HG02678 (cell line): ENCODE results near the gene CNPY4.

Experiments used
- ATAC-seq: cut with Tn5 transposase; IDR thresholded peaks from one replicate; pipeline ENCODE4 v1.9.1; 2021; ENCODE audit warnings: mild to moderate bottlenecking, moderate library complexity; ENCODE audit not compliant: unreplicated experiment

The CNPY4 gene, protein sequence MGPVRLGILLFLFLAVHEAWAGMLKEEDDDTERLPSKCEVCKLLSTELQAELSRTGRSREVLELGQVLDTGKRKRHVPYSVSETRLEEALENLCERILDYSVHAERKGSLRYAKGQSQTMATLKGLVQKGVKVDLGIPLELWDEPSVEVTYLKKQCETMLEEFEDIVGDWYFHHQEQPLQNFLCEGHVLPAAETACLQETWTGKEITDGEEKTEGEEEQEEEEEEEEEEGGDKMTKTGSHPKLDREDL

DNA sequence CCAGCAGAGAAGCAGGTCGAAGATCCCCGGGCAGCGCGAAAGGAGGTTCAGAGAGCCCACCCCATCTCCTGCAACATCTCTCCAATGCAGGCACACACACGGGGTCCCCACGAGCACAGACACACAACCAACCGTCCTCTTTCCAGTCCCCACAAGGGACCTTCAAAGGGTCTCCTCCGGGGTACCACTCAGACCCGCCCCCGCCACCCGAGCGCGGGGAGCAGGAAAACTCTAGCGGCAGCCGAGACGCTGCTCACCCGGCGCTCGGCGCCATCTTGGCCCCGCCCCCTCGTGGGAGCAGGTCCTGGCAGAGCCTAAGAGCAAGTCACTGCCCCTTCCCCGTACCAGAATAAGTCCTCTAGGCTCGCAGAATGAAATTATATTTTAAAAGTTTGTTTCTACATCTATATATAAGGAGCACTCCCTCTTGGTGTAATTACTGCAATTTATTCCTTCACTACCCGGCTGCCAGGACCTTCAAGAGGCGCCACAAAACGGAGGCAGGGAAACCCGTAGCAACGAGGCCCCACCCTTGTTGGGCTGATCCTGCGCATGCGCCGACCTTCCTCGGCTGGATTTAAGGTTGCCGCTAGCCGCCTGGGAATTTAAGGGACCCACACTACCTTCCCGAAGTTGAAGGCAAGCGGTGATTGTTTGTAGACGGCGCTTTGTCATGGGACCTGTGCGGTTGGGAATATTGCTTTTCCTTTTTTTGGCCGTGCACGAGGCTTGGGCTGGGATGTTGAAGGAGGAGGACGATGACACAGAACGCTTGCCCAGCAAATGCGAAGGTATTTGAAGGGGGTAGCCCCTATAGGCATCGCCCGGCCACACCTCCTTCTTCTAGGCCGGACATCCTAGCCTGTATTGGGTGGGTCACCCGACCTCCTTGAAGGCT, at the start of gene CNPY4, which contains the start of gene TAF6:
CNPY4 (plus strand) TSS at position 563 of the 898 bp plus-strand sequence; CDS start at position 674, 111 bp downstream.
TAF6 (minus strand) TSS at position 287 of the 898 bp plus-strand sequence. CDS start 5,149 bp downstream, outside the sequence.
- ATAC-seq, result peak; percentile 79

DNA sequence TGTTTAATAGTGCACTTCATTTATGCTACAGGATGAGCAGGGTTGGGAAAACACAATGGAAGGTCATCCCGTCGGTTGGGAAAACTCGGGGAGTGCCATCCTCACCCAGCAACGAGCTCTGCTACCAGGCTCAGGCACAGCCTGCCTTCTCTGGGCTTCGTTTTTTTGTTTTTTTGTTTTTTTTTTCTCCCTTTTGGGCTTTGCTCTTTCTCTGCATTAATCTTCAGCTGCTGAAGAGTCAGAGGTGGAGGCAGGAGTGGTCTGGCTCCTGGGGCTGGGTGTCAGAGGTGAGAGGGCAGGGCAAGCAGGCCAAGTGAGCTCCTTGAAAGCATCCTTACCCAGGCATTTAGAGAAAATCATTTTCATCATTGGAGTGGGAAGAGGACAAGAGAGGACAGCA, 49.4 kb upstream of the CNPY4 start:
- no peak for ATAC-seq

DNA sequence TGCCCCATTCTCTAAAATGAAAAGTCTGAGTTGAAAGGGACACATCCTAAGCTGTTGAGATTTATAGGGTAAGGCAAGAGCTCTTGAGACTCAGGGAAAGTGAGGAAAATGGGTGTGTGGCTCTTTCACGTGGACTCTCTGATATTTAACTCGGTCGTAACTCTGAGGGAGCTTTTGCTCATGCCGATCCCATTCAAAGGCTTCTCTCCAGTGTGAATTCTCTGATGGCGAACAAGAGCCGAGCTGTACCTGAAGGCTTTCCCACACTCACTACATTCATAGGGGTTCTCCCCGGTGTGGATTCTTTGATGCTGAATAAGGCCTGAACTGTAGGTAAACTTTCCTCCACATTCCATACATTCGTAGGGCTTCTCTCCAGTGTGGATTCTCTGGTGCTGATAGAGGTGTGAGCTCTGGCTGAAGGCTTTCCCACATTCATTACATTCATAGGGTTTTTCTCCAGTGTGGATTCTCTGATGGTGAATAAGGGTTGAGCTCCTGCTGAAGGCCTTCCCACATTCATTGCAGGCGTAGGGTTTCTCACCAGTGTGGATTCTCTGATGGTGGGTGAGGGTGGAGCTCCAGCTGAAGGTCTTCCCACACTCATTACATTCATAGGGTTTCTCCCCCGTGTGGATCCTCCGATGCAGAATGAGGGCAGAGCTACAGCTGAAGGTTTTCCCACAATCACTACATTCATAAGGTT, 48.3 kb upstream of the CNPY4 start:
- no peak for ATAC-seq

DNA sequence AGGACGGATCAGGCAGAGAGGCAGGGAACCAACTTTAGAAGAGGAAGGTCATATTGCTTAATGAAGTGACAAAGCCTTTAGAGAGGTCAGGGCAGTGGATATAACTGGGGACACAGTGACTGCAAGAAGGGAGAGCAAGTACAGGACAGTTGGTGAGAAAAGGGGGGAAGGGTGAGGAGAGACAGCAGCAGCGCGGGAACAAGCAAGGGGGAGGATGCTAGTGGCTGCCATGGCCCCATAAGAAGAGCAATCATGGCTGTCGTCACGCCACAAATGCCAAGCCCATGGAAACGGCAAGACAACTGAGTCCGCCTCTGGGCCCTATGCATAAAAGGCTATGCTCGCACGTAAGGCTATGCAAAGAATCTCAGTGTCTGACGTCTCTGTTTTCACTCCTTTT, 47.0 kb upstream of the CNPY4 start:
- no peak for ATAC-seq

DNA sequence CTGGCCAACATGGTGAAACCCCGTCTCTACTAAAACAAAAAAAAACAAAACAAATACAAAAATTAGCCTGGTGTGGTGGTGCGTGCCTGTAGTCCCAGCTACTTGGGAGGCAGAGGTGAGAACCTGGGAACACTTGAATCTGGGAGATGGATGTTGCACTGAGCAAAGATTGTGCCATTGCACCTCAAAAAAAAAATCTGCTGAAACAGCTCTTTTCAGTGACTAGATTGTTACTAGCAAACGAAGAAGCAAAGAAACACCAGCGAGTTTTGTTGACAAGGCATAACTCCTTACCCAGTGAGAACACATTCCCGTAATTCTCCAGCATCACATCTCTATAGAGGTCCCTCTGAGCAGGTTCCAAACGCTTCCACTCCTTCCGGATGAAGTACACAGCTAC, 44.6 kb upstream of the CNPY4 start:
- no peak for ATAC-seq

DNA sequence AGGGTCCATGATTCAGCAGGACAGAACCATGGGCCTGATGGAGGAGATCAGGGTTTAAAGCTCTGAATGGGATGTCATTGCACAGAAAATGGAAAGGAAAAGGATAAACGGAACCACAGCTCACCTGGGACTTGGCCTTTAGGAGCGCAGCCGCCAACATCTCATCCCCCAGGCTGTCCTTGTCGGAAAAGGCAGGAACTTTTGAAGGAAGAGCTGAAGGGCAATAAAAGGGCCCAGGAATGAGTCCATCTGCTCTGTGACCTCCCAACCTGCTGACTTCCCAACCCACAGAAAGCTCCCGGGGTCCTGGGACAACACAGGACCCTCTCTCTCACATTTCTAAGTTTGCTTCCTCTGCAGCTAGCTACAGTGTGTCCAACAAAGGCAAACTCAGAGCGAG, 44.0 kb upstream of the CNPY4 start:
- no peak for ATAC-seq

DNA sequence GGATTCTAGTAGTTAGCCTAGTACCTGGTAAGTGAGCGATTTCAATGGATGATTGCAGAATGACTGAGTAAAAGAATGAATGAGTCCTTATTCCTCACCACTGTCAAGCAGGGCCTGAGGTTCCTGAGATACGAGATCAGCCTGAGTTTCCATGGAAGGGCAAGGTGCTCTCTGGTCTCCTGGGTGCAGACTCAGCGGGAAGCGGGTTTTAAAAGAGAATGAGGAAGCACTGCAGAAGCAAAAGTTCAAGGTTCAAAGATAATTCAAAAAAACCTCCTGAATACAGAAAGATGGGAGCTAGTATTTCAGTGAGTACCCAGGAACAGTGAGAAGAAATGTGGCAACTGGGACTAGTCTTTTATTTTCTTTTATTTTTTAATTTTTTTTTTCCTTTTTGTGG, 42.2 kb upstream of the CNPY4 start:
- ATAC-seq, result no peak

DNA sequence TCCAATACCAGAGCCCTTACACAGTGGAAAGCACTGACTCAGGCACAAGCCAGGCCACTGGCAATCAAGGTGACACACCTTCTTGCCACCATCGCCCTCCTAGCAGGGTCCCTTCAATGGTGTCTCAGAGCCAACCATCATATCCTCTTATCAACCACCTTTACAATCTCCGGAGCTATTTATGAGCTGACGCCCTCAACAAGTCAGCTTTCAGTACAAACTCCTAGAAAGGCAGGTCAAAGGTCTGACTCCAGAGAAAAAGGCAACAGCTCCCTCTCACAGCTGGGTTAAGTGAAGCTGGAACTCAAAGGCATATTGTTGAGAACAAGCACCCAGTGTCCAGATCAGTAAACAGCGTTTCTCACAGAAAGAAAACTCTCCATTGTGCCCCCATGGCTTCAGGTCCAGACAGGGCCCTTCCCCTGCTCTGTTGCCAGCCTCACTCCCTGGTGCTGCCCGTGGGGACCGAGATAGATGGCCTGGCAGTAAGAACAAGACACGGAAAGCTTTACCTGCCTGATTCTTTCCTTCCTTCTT, 40.3 kb upstream of the CNPY4 start:
- ATAC-seq, result no peak

DNA sequence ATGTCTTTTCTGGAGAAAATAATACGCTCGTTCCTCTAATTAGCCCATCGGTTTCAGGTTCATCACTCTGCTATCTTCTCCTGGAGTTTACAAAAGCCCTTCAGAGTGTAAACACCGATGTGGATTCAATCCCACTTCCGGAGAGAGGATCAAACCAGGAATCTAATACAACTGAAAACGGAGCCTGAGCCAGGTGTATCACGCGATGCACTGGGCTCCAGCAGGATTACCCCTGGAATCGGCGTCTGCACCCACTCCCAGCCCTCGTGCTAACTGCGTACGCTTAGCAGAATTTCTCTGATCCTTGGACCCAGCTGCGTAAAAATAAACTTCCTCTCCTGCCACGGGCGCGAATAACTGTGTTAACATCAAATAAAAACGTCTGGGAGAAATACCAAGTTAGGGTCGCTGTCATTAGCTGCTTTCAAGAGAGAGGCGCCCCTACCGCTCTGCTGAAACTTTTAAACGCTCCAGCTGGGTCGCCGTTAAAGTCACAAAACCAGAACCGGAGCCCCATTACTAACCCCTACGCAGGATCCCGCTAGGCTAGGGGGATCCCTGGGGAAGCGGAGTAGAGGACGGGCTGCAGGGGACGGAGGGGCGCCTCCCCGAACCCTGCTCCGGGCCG, 38.4 kb upstream of the CNPY4 start:
- ATAC-seq, result no peak

DNA sequence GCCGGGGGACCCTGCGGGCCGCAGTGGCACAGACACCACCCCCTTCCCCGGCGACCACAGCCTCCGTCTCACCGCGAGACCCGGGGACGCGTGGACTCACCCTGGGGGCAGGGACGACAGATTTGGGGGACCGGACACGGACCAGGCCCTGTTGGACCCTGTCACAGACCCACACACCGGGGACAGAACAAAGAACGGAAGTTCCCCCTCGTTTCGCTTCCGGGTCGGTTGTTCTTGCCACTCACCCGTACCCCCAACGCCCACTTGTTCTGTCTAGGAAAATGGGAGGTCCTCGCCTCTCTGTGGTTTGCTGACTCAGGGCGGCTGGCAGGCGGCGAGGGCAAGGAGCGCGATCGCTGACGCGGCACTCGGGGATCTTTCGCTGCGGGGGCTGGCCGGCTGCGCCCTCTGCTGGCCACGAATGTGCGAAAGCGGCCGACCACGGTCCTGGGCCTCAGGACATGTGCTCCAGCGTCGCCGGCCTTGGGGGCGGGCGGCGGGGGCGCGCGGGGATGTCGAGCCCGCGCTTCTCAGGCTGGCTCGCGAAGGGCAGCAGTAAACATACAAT, 37.8 kb upstream of the CNPY4 start, which contains the start of gene ZNF3:
ZNF3 (minus strand) TSS at position 189 of the 568 bp plus-strand sequence. CDS start 4,366 bp downstream, outside the sequence.
- peak; percentile 85 for ATAC-seq

DNA sequence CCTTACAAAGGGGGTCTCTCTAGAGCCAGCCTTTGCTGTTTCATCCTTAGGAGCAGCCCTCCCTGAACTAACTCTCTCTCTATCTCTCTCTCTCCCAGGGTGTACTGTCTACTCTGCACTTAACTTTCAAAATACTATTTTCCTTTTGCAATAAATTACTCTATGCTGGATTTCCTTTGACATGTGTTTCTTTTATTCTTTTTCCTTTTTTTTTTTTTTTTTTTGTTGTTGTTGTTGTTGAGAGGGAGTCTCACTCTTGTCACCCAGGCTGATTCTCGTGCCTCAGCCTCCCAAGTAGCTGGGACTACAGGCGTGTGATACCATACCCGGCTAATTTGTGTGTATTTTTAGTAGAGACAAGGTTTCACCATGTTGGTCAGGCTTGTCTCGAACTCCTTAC, 36.5 kb upstream of the CNPY4 start:
- ATAC-seq, result no peak

DNA sequence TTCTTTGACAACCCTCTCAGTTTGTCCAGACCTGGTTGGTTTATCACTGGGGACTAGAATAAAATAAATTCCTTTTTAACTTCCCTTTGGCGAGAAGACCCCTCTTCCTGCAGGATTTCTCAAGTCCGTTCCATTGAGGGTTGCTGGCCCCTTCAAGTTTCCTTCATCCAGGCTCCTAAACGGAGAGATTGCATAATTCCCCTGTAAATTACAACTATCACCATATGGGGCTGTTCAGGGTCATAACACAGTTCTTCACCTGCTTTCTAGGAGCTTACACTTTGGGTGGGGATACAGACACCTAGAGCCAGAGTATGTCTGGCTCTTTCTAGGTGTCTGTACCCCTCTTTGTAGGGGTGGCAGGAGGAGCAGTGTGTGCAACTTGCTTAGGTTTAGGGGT, 33.9 kb upstream of the CNPY4 start:
- no peak for ATAC-seq

DNA sequence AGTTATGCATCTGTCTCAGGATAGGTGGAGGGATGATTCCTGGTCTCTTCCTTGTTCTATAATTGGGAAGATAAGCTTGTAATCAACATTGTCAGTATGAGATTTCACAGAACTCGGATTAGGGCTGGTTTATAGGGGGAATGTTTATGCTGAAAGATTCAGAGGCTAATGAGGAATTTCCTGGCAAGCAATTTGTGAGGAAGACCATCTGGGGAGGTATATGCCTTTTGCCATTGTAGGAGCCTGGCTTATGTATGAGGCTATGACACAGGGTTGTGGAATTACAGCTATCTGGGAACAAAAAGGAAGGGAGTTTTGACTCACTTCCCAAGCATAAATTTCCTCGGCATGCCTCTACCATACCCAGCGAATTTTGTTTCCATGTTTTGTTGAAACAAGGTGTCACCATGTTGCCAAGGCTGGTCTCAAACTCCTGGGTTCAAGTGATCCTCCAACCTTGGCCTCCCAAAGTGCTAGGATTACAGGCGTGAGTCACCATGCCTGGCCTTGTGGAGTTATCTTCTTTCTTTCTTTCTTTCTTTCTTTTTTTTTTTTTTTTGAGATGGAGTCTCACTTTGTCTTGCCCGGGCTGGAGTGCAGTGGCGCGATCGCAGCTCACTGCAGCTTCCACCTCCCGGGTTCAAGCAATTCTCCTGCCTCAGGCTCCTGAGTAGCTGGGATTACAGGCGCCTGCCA, 32.2 kb upstream of the CNPY4 start:
- ATAC-seq, result no peak

DNA sequence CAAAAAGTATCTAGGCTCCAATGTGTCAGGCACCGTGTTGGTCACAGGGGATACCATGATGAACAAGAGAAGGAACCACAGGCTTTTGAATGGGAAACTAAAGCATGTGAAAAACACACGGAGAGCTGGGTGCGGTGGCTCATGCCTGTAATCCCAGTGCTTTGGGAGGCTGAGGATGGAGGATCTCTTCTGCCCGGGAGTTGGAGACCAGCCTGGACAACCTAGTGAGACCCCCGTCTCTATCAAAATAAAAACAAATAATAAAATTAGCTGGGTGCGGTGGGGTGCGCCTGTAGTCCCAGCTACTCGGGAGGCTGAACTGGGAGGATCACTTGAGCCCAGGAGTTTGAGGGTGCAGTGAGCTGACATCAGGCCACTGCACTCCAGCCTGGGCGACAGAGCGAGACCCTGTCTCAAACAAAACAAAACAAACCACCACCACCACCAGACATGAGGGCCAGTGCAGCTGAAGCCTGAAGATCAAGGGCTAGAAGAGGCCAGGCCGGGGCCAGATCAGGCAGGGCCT, 31.3 kb upstream of the CNPY4 start:
- peak; percentile 14 for ATAC-seq

DNA sequence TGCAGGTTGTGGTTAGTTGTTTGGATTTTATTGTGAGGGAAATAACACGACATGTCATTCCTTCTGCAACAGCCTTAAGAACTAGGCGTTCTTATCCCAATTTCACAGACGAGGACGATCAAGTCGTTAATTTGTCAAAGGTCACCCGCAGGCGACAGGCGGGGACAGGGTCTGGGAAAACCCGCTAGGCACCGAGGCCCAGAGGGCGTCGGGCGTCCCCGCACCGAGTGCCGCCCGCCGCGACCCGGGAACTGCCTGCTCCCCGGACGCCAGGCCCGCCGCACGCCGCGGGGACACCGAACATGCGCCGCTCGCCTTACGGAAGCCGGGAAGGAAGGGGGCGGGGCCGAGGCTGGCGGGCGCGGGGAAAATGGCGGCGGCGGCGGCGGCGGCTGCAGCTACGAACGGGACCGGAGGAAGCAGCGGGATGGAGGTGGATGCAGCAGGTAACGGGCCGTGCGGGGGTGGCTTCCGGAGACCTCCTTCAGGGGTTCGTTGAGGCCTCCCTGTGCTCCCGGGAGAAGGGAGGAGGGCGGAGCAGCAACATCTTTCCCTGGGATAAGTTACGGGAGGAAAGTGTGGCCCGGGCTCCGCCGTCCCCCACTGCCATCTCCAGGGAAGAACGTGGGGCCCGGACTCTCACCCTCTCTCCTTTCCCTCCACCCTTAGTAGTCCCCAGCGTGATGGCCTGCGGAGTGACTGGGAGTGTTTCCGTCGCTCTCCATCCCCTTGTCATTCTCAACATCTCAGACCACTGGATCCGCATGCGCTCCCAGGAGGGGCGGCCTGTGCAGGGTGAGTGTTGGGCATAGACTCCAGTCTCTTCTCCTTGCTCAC, 30.6 kb upstream of the CNPY4 start, which contains the start of gene COPS6:
COPS6 (plus strand) TSS at position 349 of the 837 bp plus-strand sequence; CDS start at position 371, 22 bp downstream.
- ATAC-seq, result peak; percentile 64

DNA sequence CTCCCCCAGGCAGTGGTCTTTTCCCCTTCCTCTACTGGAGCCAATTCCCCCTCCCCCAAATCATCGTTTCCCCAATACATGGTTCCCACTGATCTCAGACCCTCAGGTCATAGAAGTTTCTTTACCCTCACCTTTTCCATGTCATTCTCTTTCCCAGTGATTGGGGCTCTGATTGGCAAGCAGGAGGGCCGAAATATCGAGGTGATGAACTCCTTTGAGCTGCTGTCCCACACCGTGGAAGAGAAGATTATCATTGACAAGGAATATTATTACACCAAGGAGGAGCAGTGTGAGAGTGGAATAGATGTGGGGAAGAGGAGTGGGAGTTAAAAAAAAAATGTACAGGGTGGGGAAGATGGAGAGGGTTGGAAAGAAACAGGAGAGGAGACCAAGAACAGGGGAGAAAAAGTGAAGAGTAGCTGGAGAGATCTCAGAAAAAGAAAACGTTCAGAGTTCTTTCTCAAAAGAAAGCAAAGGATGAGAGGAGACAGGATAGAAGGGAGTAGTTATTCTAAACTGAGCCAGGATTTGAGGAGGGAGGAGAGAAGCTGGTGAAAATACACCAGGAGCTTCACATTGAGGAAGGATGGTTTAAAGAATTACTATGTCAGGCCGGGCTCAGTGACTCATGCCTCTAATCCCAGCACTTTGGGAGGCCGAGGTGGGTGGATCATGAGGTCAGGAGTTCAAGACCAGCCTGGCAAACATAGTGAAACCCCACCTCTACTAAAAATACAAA, 29.8 kb upstream of the CNPY4 start:
- ATAC-seq, result no peak

DNA sequence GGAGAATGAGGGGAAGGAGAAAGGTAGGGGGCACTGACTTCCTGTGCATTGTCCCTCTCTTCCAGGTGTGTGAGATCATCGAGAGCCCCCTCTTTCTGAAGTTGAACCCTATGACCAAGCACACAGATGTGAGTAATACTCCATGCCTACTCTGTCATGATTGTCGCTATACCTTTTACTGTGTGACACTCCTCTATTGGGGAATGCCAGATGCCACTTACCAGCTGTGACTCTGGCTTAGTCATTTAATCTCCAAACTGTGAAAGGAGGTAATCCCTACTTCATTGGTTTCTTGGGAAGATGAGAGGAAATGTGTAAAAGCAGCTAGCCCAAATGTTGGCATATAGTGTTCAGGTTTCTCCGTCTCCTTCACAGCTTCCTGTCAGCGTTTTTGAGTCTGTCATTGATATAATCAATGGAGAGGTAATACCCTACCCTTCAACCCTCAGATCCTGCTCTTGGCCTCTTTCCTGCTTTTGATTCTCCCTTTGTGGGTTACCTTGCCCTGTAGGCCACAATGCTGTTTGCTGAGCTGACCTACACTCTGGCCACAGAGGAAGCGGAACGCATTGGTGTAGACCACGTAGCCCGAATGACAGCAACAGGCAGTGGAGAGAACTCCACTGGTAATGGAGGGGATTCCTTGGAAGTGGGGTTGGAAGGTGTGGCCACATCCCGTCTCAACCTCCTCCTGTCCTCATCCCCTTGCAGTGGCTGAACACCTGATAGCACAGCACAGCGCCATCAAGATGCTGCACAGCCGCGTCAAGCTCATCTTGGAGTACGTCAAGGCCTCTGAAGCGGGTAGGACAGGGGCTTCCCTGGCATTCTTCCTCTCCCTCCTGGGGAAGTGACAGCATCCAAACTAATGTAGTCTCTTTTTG, 28.7 kb upstream of the CNPY4 start:
- no peak for ATAC-seq
